HepG2 (cell line): ENCODE measurements around the gene NYNRIN. TPM values are rescaled to one million over a fixed set of nuclear protein-coding genes. Genes with fewer than 3 reads are reported as not detected.

Experiments
- CHD2 ChIP-seq: IDR thresholded peaks from 2 replicates; pipeline ENCODE4 v1.6.1; 2011; ENCODE audit warnings: low read depth, low read length, improper control_type of control experiment
- HOXA7 ChIP-seq: sonication (generic); formaldehyde crosslinking; IDR thresholded peaks from 2 replicates; pipeline ENCODE4 v1.8.1; 2022; ENCODE audit warnings: mild to moderate bottlenecking, missing genetic modification reagents, moderate library complexity
- KMT2B ChIP-seq: IDR thresholded peaks from 2 replicates; pipeline ENCODE4 v1.6.1; 2016; ENCODE audit warnings: missing genetic modification reagents, missing compliant biosample characterization
- POLR2G ChIP-seq: fragments of 200-400 bp; formaldehyde crosslinking; IDR thresholded peaks from 2 replicates; pipeline ENCODE4 v1.6.1; 2018; ENCODE audit warnings: mild to moderate bottlenecking, low read depth, low read length, moderate library complexity
- RBAK ChIP-seq: sonication (generic); formaldehyde crosslinking; IDR thresholded peaks from 2 replicates; pipeline ENCODE4 v1.5.1; 2020; ENCODE audit warnings: mild to moderate bottlenecking, missing genetic modification reagents
- TP53 ChIP-seq: sonication (generic); formaldehyde crosslinking; conservative IDR thresholded peaks from 2 replicates; pipeline ENCODE4 v1.4.0; 2020; ENCODE audit warnings: missing genetic modification reagents
- U2AF2 ChIP-seq: fragments of 200-400 bp; formaldehyde crosslinking; IDR thresholded peaks from 2 replicates; pipeline ENCODE4 v1.6.1; 2017; ENCODE audit warnings: low read depth, mild to moderate bottlenecking, low read length
- WIZ ChIP-seq: sonication (generic); formaldehyde crosslinking; IDR thresholded peaks from 2 replicates; pipeline ENCODE4 v1.5.1; 2020; ENCODE audit warnings: mild to moderate bottlenecking, missing genetic modification reagents
- ZNF207 ChIP-seq: fragments of 450-650 bp; IDR thresholded peaks from 2 replicates; pipeline ENCODE4 v1.6.1; 2016; ENCODE audit warnings: antibody characterized with exemption, borderline replicate concordance
- ZNF30 ChIP-seq: sonication (generic); formaldehyde crosslinking; IDR thresholded peaks from 2 replicates; pipeline ENCODE4 v1.5.0; 2020; ENCODE audit warnings: mild to moderate bottlenecking, missing genetic modification reagents
- ZNF329 ChIP-seq: sonication (generic); formaldehyde crosslinking; IDR thresholded peaks from 2 replicates; pipeline ENCODE4 v1.9.0; 2021; ENCODE audit warnings: low read depth, mild to moderate bottlenecking, missing genetic modification reagents
- ZNF33A ChIP-seq: sonication (generic); formaldehyde crosslinking; IDR thresholded peaks from 2 replicates; pipeline ENCODE4 v1.5.1; 2020; ENCODE audit warnings: missing genetic modification reagents, mild to moderate bottlenecking, moderate library complexity, borderline replicate concordance
- ZNF563 ChIP-seq: sonication (generic); formaldehyde crosslinking; IDR thresholded peaks from 2 replicates; pipeline ENCODE4 v1.8.0; 2022; ENCODE audit warnings: mild to moderate bottlenecking, moderate library complexity, missing genetic modification reagents
- ZNF616 ChIP-seq: sonication (generic); formaldehyde crosslinking; IDR thresholded peaks from 2 replicates; pipeline ENCODE4 v1.5.0; 2020; ENCODE audit warnings: low read depth, mild to moderate bottlenecking, missing genetic modification reagents
- ZNF7 ChIP-seq: IDR thresholded peaks from 2 replicates; pipeline ENCODE4 v1.6.1; 2016; ENCODE audit warnings: missing biosample characterization, missing genetic modification reagents
- polyA plus RNA-seq, 8 experiments: library from polyadenylated mRNA; depleted of rRNA in 3 of 8; stranded (reverse) in 7 of 8; unstranded in 1 of 8; fragments of >200 nt; fragmentation: Illumina TruSeq in 4 of 8; extraction: Trizol in 4 of 8; gene quantifications; 2 replicates each; pipeline versions ENCODE4 v1.2.1 to v1.2.3, GENCODE V29; 2011 to 2016; ENCODE audit warnings: low read depth in 4 of 8, missing spikeins in 1 of 8, mixed read lengths in 1 of 8; ENCODE audit not compliant: insufficient read depth in 1 of 8
- total RNA-seq, 5 experiments: library from RNA; depleted of rRNA; stranded (reverse); fragments of >200 nt; fragmentation: Illumina TruSeq; extraction: Trizol; gene quantifications; 2 replicates each; pipeline ENCODE4 v1.2.3, GENCODE V29; 2016; ENCODE audit warnings: low read depth in 1 of 5
- TF ChIP-seq, protein P1 (sequence below): sonication (generic); formaldehyde crosslinking; IDR thresholded peaks from 2 replicates; pipeline ENCODE4 v1.4.0; 2020; ENCODE audit warnings: missing genetic modification reagents, borderline replicate concordance
- TF ChIP-seq, protein P2 (sequence below): sonication (generic); formaldehyde crosslinking; IDR thresholded peaks from 2 replicates; pipeline ENCODE4 v1.8.0; 2022; ENCODE audit warnings: mild to moderate bottlenecking, missing genetic modification reagents, moderate library complexity
- TF ChIP-seq, protein P3 (sequence below): sonication (generic); formaldehyde crosslinking; IDR thresholded peaks from 2 replicates; pipeline ENCODE4 v1.5.1; 2020; ENCODE audit warnings: missing genetic modification reagents, mild to moderate bottlenecking, borderline replicate concordance
- TF ChIP-seq, protein P4 (sequence below): sonication (generic); formaldehyde crosslinking; IDR thresholded peaks from 2 replicates; pipeline ENCODE4 v1.4.0; 2020; ENCODE audit warnings: missing genetic modification reagents
- TF ChIP-seq, protein P5 (sequence below): sonication (generic); formaldehyde crosslinking; IDR thresholded peaks from 2 replicates; pipeline ENCODE4 v1.5.0; 2020; ENCODE audit warnings: missing genetic modification reagents, mild to moderate bottlenecking, borderline replicate concordance

The NYNRIN gene
- total and polyA plus RNA-seq, 2 of the 13 experiments (the other 11 are each of a cell fraction or from before 2014, with no cell fraction given): 0.63 to 1.1 TPM

DNA sequence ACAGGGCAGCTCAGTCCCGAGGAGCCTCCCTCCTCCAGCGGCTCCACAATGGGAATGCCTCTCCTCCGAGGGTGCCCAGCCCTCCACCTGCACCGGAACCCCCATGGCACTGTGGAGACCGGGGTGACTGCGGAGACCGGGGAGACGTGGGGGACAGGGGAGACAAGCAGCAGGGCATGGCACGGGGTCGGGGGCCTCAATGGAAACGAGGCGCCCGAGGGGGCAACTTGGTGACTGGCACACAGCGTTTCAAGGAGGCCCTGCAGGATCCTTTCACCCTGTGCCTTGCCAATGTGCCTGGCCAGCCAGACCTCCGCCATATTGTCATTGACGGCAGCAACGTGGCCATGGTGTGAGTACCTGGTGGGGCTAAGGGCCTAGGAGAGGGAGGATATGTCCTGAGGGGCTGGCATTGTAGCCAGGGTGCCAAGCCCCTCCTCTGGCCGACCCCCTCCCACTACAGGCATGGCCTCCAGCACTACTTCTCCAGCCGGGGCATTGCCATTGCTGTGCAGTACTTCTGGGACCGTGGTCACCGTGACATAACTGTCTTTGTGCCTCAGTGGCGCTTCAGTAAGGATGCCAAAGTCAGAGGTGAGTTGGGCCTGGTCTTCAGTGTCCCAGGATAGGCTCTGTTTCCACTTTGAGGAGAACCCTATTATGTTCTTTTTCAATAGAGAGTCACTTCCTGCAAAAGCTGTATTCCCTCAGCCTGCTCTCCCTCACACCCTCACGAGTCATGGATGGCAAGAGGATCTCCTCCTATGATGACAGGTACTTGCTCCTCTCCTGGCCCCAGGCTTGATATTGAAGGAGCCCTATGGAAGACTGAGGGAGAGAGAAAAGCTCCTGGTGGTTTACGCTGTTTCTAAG is 33.7 kb downstream of the NYNRIN start (continued):
- TF ChIP-seq, protein P1, sequence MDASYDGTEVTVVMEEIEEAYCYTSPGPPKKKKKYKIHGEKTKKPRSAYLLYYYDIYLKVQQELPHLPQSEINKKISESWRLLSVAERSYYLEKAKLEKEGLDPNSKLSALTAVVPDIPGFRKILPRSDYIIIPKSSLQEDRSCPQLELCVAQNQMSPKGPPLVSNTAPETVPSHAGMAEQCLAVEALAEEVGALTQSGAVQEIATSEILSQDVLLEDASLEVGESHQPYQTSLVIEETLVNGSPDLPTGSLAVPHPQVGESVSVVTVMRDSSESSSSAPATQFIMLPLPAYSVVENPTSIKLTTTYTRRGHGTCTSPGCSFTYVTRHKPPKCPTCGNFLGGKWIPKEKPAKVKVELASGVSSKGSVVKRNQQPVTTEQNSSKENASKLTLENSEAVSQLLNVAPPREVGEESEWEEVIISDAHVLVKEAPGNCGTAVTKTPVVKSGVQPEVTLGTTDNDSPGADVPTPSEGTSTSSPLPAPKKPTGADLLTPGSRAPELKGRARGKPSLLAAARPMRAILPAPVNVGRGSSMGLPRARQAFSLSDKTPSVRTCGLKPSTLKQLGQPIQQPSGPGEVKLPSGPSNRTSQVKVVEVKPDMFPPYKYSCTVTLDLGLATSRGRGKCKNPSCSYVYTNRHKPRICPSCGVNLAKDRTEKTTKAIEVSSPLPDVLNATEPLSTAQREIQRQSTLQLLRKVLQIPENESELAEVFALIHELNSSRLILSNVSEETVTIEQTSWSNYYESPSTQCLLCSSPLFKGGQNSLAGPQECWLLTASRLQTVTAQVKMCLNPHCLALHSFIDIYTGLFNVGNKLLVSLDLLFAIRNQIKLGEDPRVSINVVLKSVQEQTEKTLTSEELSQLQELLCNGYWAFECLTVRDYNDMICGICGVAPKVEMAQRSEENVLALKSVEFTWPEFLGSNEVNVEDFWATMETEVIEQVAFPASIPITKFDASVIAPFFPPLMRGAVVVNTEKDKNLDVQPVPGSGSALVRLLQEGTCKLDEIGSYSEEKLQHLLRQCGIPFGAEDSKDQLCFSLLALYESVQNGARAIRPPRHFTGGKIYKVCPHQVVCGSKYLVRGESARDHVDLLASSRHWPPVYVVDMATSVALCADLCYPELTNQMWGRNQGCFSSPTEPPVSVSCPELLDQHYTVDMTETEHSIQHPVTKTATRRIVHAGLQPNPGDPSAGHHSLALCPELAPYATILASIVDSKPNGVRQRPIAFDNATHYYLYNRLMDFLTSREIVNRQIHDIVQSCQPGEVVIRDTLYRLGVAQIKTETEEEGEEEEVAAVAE (CRISPR knock-in tag): no peak
- 0 out of 2 replicates have a peak, but pooled peaks have one; percentile 32 for TF ChIP-seq HOXA7 (CRISPR knock-in tag)
- no peak for TF ChIP-seq CHD2
- TF ChIP-seq ZNF616 (CRISPR knock-in tag): no peak
- no peak for TF ChIP-seq ZNF563 (CRISPR knock-in tag)
- no peak for TF ChIP-seq TP53
- TF ChIP-seq ZNF329: no peak
- TF ChIP-seq, protein P2, sequence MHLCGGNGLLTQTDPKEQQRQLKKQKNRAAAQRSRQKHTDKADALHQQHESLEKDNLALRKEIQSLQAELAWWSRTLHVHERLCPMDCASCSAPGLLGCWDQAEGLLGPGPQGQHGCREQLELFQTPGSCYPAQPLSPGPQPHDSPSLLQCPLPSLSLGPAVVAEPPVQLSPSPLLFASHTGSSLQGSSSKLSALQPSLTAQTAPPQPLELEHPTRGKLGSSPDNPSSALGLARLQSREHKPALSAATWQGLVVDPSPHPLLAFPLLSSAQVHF (CRISPR knock-in tag): no peak
- no peak for TF ChIP-seq ZNF30 (CRISPR knock-in tag)
- TF ChIP-seq ZNF207: no peak
- TF ChIP-seq ZNF33A (CRISPR knock-in tag): no peak
- TF ChIP-seq U2AF2: no peak
- TF ChIP-seq POLR2G: peak; percentile 52
- no peak for TF ChIP-seq WIZ (CRISPR knock-in tag)
- TF ChIP-seq RBAK (CRISPR knock-in tag): no peak
- TF ChIP-seq, protein P3, sequence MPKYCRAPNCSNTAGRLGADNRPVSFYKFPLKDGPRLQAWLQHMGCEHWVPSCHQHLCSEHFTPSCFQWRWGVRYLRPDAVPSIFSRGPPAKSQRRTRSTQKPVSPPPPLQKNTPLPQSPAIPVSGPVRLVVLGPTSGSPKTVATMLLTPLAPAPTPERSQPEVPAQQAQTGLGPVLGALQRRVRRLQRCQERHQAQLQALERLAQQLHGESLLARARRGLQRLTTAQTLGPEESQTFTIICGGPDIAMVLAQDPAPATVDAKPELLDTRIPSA (CRISPR knock-in tag): no peak
- TF ChIP-seq ZNF7 (CRISPR knock-in tag): no peak
- TF ChIP-seq, protein P4, sequence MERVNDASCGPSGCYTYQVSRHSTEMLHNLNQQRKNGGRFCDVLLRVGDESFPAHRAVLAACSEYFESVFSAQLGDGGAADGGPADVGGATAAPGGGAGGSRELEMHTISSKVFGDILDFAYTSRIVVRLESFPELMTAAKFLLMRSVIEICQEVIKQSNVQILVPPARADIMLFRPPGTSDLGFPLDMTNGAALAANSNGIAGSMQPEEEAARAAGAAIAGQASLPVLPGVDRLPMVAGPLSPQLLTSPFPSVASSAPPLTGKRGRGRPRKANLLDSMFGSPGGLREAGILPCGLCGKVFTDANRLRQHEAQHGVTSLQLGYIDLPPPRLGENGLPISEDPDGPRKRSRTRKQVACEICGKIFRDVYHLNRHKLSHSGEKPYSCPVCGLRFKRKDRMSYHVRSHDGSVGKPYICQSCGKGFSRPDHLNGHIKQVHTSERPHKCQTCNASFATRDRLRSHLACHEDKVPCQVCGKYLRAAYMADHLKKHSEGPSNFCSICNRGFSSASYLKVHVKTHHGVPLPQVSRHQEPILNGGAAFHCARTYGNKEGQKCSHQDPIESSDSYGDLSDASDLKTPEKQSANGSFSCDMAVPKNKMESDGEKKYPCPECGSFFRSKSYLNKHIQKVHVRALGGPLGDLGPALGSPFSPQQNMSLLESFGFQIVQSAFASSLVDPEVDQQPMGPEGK (CRISPR knock-in tag): no peak
- TF ChIP-seq, protein P5, sequence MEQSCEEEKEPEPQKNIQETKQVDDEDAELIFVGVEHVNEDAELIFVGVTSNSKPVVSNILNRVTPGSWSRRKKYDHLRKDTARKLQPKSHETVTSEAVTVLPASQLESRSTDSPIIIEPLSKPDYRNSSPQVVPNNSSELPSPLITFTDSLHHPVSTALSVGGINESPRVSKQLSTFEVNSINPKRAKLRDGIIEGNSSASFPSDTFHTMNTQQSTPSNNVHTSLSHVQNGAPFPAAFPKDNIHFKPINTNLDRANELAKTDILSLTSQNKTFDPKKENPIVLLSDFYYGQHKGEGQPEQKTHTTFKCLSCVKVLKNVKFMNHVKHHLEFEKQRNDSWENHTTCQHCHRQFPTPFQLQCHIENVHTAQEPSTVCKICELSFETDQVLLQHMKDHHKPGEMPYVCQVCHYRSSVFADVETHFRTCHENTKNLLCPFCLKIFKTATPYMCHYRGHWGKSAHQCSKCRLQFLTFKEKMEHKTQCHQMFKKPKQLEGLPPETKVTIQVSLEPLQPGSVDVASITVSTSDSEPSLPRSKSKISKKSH (CRISPR knock-in tag): no peak
- no peak for TF ChIP-seq KMT2B (CRISPR knock-in tag)
